ENCODE measurements around the gene LHFPL6. TPM values are rescaled to one million over a fixed set of nuclear protein-coding genes. Genes with fewer than 3 reads are reported as not detected.

Gene LHFPL6
- total RNA-seq, 1 experiment from 2014 or later, result 25.7 TPM

- H3K27me3 ChIP-seq (ENCODE audit: control insufficient read depth, insufficient read depth, low read length), result no peaks in the 10 kb centered on the region
- TF ChIP-seq SIN3A (IDR thresholded peaks at IDR 0.05; ENCODE audit: borderline replicate concordance, insufficient read depth, low read depth, low read length) (no peak), POLR2AphosphoS5 (IDR thresholded peaks at IDR 0.05; ENCODE audit: low read depth, low read length) (no peak), REST (IDR thresholded peaks at IDR 0.05; ENCODE audit: insufficient read depth in 1 of 2, low read depth in 2 of 2, low read length in 1 of 2) (no peak), TCF7L2 (IDR thresholded peaks at IDR 0.05; ENCODE audit: low read depth, low read length) (no peak)
- TF ChIP-seq, protein P1, sequence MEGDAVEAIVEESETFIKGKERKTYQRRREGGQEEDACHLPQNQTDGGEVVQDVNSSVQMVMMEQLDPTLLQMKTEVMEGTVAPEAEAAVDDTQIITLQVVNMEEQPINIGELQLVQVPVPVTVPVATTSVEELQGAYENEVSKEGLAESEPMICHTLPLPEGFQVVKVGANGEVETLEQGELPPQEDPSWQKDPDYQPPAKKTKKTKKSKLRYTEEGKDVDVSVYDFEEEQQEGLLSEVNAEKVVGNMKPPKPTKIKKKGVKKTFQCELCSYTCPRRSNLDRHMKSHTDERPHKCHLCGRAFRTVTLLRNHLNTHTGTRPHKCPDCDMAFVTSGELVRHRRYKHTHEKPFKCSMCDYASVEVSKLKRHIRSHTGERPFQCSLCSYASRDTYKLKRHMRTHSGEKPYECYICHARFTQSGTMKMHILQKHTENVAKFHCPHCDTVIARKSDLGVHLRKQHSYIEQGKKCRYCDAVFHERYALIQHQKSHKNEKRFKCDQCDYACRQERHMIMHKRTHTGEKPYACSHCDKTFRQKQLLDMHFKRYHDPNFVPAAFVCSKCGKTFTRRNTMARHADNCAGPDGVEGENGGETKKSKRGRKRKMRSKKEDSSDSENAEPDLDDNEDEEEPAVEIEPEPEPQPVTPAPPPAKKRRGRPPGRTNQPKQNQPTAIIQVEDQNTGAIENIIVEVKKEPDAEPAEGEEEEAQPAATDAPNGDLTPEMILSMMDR (IDR thresholded peaks at IDR 0.05), result no peak
- no TSS peak for BruUV-seq (replicated peaks)
- DNase-seq (ENCODE audit: low read depth, low spot score), result no peak
- intact Hi-C loops (cut with micrococcal nuclease; ENCODE audit: unreplicated experiment) (no loop called here), in situ Hi-C loops (cut with HindIII; ENCODE audit: low pct_unique_long_range_greater_than_20kb, low sequenced_read_pairs) (no loop called here)
- no peaks in the 10 kb centered on the region for H3K36me3 ChIP-seq (ENCODE audit: control insufficient read depth, insufficient read depth, low read length)
- ChIA-PET CTCF (no interaction called here), POLR2A (no interaction called here)
- H3K9me3 ChIP-seq (ENCODE audit: control insufficient read depth, insufficient read depth, low read depth, low read length), result no peaks in the 10 kb centered on the region
- no peak overlapping the region for H3K4me3 ChIP-seq (ENCODE audit: low read depth in 2 of 2, low read length in 2 of 2)
- peaks cover 22% of the 10 kb centered on the region for H3K4me1 ChIP-seq (ENCODE audit: control insufficient read depth, insufficient read depth, low read length)
- no peak for ATAC-seq
- no peak overlapping the region for H3K27ac ChIP-seq (ENCODE audit: low read length)
These were observed 78.2 kb downstream of the LHFPL6 start for GRCh38 chr13:39524795-39525194.

GRCh38 chr13:39522329-39522728 is 80.7 kb downstream of the LHFPL6 start:
- Histone ChIP-seq H3K4me1 (ENCODE audit: control insufficient read depth, insufficient read depth, low read length) (peaks cover 13% of the 10 kb centered on the region; the same call in 1 of the 2 replicates), H3K9me3 (ENCODE audit: control insufficient read depth, insufficient read depth, low read depth, low read length) (no peaks in the 10 kb centered on the region), H3K27me3 (ENCODE audit: control insufficient read depth, insufficient read depth, low read length) (no peaks in the 10 kb centered on the region), H3K4me3 (ENCODE audit: low read depth in 2 of 2, low read length in 2 of 2) (no peak overlapping the region), H3K27ac (ENCODE audit: low read length) (no peak overlapping the region), H3K36me3 (ENCODE audit: control insufficient read depth, insufficient read depth, low read length) (no peaks in the 10 kb centered on the region)
- ATAC-seq (no peak), DNase-seq (ENCODE audit: low read depth, low spot score) (no peak)
- TF ChIP-seq REST (IDR thresholded peaks at IDR 0.05; ENCODE audit: insufficient read depth in 1 of 2, low read depth in 2 of 2, low read length in 1 of 2), result no peak
- TF ChIP-seq SIN3A (IDR thresholded peaks at IDR 0.05; ENCODE audit: borderline replicate concordance, insufficient read depth, low read depth, low read length), result no peak
- TF ChIP-seq POLR2AphosphoS5 (IDR thresholded peaks at IDR 0.05; ENCODE audit: low read depth, low read length), result no peak
- TF ChIP-seq TCF7L2 (IDR thresholded peaks at IDR 0.05; ENCODE audit: low read depth, low read length), result no peak
- TF ChIP-seq, protein P1 (IDR thresholded peaks at IDR 0.05), result no peak
- POLR2A ChIA-PET, result no interaction called here
- no TSS peak for BruUV-seq (replicated peaks)
- in situ Hi-C loops (cut with HindIII; ENCODE audit: low pct_unique_long_range_greater_than_20kb, low sequenced_read_pairs) (no loop called here), intact Hi-C loops (cut with micrococcal nuclease; ENCODE audit: unreplicated experiment) (no loop called here)
- CTCF ChIA-PET, result no interaction called here

All from Panc1 (cell line).